ENCODE results near the gene PI4KA. TPM values are rescaled to one million over a fixed set of nuclear protein-coding genes. Genes with fewer than 3 reads are reported as not detected.

PI4KA gene
- total RNA-seq, 1 experiment from 2014 or later = 23.8 TPM

DNA sequence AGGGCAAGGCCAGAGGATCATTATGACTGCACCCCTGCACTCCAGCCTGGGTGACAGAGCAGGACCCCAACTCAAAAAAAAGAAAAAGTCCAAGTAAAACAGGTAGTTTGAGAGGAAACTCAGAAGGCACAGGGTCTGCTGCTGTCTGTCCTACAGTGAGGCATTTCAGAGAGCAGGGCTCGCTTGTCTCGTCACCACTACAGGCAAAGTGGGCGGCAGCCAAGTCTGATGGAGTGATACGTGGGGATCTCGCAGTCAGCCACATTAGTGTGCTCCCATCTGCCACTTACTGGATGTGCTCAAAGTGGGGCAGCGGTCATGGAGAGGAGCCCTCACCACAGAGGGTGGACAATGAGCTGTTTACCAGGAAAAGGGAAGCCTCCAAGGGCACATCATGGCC lies 42.1 kb downstream of the PI4KA start:
- no peak for DNase-seq (ENCODE audit: low read depth)

DNA sequence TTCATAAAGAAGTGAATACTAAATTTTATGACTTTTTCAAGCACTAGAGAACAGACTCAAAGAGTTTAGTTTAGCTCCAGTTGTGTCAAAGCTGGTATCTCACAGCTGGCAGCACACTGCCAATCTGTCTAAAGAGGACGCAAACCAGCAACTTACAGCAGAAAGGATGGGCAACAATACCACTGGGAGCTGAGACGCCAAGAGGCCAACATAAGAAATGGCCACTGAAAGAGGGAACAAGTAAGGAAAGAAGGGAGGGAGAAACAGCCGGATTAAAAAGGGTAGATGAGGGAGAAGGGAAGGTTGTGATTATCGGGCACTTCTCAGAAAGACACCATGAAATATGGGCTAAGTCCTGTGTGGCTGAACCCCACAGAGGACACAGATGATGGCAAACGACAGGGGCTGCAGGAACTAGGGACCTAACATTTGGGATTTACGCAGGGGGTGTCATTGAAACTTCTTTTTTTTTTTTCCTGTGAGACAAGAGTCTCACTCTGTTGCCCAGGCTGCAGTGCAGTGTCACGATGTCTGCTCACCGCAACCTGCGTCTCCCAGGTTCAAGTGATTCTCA lies 43.0 kb downstream of the PI4KA start:
- no peak for DNase-seq (ENCODE audit: low read depth)

DNA sequence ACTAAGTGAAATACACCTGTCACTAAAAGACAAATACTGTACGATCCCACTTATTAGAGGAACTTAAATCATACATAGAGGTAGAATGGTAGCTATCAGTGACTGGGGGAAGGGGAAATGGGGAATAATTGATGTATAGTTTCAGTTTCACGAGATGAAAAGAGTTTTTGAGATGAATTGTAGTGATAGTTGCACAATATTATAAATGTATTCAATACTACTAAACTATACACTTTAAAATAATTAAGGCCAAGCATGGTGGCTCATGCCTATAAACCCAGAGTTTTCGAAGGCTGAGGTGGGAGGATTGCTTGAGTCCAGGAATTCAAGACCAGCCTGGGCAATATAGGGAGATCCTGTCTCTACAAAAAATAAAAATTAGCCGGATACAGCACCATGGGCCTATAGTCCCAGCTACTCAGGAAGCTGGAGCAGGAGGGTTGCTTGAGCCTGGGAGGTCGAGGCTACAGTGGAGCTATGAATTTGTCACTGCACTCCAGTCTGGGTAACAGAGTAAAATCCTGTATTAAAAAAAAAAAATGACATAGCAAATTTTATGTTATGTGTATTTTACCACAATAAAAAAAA lies 44.3 kb downstream of the PI4KA start:
- no peak for DNase-seq (ENCODE audit: low read depth)

DNA sequence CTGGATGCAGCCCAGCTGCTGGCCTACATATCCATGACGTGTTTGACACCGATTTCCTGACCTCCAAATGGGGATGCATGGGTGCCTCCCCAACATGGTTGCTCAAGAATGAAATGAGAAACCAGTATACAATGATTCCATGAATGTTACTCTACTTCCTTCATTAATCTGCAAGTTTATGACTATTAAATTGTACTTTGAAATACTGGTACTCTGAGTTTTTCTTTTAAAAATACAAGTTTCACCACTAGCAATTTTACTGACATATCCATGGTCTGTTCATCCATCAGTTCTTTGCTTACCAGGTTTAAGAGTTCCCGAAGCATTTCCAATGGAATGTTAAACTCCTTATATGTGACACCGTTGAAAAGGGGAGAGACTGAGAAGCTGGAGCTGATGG lies 45.6 kb downstream of the PI4KA start:
- DNase-seq (ENCODE audit: low read depth) = no peak

DNA sequence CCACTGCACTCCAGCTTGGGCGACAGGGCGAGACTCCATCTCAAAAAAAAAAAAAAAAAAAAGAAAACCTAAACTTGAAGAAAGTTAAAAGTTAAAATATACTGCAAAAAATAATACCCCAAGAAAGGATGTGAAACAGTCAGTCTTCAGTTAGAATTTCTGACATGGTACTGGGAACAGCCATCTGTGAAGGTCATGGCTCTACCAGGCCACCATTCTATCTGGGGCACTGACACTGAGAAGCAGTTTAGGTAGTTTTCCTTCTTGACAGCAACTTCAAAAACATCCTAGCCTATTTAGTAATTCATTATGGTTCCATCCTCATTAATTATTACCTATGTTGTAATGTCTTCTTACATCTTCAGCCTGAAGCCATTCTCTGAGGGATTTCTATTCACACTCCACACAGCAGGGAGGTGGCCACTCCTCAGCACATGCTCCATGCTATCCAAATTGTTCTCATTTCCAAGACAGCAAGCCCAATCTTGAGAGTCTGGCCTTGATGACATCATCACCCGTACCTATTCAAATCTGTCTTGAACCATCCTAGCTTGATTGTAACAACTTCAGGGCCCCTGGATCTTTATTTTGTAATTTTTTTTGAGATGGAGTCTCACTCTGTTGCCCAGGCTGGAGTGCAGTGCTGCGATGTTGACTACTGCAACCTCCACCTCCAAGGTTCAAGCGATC lies 46.5 kb downstream of the PI4KA start:
- no peak for DNase-seq (ENCODE audit: low read depth)

DNA sequence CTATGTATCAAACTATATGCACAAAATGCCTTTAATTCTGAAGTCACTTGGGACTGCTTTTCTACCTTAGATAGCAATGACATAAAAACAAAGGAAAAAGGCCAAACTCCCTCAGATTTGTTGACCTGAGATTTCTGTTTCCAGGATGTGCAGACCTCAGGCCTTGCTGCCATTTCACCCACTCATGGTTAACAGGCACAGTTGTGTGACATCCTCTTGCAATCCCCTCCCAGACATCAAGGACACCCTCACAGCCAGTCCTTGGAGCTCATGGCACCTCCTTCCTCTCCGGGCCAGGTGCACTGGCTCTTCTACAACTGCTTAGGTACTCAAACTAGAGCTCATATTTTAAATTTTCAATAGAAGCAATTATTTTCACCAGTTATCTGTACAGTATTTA lies 47.4 kb downstream of the PI4KA start:
- DNase-seq (ENCODE audit: low read depth) = no peak

DNA sequence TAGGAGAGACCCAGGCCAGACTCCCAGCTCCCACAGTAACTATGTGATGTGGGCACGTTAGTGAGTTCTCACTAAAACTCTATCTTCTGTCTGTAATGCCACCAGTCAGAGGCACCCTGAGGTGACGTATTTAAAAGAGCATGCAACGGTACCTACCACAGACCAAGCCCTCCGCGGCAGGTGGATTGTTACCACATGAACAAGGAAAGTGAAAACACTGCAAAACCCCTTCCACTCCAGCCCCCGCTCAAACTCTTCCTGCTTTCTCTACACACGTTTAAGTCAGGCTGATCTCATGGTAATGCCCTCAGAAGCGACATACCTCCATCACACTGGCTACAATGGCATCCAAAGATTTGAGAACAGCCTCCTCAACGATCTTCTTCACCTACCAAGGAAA lies 48.0 kb downstream of the PI4KA start:
- no peak for DNase-seq (ENCODE audit: low read depth)

DNA sequence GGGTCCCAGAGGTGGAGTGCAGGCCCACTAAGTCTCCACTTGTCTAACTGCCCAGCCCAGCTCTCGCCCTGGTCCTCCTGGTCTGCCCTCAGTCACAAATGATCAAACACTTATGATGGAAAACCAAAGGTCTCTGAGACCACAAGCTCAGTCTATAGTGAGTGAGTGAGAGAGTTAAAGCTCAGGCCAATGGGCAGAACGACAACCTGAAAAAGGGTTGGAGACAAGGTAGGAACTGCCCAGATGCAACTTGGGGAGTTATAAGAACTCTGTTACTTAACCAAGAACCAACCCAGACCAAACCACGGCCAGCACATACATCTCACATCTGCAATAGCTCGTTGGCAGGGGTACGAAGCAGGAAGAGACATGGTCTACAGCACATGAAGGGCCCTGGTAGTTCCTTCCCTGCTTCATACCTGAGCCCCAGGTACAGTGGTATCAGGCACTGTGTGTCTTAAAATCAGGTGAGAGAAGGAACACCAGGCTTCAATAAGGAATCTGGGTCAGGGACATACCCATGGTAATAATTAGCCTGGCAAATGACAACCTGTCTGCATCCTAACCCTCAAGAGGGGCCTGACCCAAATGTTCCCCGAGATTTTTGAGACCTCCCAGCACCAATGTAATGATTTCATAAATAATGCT lies 48.9 kb downstream of the PI4KA start:
- no peak for DNase-seq (ENCODE audit: low read depth)

DNA sequence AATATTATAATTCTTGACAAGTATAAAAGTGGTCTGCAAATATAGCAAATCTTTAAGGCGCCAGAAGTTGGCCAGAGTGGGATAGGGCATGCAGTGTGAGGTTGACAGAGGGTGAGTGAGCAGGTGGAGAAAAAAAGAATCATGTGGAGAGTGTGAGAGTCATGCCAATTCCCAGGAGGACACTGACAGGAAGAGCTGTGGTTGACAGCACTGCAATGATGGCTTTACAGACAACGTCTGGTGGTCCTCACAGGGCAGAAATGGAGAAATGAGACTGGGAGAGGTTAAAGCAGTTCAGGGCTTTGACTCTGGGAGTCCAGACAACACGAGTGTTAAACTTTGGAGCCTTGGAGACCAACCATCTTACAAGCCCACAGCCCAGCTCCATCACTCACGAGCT lies 49.8 kb downstream of the PI4KA start:
- no peak for DNase-seq (ENCODE audit: low read depth)

DNA sequence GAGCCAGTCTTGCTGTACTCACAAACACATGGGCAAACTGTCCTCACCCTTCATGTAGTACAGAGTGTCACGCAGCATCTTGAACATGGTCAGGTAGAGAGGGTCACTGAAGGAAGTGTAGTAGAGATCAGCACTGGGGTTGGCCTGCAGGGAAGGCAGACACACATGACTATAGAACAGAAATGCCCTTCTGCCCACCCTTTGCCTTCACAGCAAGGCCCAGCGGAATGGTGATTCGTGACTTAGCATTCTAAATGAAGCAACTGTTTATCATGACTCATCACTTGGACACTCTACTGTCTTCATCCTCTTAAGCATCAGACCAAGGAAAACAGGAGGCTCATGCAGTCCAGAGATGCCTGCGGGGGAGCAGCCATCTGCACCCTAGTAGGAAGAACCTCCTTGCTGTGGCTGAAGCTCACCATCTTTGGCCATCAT lies 51.3 kb downstream of the PI4KA start:
- peak; percentile 86 for DNase-seq (ENCODE audit: low read depth)

DNA sequence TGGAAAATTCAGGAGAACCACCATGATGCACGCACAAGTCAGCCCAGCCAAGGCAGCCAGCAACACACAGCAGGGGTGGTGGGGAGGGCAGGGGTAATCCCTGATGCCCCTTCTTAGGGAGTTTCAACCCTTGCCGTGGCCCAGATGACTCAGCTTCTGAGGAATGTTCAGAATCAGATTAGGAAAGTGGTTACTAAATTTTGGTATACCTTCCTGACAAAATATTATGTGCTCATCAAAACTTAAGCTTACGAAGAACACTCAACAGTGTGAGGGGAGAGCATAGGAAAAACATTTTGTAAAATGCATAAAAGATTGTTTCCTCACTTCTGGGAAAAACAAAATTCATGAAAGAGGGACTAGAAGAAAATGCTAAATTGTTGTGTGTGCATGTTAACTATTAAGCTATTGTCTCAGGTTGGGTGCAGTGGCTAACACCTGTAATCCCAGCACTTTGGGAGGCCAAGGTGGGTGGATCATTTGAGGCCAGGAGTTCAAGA lies 52.6 kb downstream of the PI4KA start:
- DNase-seq (ENCODE audit: low read depth) = peak; percentile 38

DNA sequence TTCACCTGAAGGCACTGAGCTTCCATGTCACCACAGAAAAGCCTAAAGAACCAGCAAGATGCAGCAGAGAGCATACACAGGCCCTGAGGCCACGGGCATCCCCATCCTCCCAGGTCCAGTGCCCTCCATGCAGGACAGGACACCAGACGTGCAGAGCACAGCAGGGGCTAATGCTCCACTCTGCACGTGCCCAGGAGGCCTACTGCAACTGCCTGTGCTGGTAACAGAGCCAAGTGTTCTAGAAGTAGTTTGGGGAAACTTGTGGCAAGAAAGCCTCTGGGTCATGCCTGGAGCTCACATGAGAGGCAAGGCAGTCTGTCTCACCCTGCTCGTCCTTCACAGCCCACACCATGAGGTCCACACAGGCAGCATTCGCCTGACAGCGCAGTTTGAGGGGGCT lies 54.0 kb downstream of the PI4KA start:
- DNase-seq (ENCODE audit: low read depth) = no peak

DNA sequence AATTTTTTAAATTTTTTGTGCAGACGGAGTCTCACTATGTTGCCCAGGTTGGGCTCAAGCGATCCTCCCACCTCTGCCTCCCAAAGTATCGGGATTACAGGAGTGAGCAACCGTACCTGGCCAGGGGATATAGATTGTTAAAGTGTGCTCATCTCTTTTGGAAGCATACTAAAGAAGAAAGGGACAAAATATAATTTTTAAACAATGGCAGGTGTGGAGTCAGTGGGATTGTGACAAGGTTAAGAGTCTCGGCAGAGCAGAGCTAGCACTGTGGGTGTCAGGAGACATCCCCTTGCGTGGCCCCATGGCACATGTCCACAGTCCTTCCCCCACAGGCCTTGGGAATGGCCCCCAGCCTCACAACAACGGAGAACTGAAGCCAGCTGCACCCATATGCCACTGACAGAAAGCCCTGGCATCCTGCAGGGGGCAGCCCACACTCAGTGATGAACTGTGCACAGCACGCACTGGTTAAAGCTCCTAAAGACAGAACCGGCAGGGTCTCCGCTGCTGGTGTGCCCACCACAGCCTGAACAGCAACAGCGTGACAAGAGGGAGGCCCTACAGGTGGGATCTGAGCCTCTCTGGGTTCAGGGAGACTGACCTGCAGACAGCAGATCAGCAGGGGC lies 54.8 kb downstream of the PI4KA start:
- peak; percentile 5 for DNase-seq (ENCODE audit: low read depth)

DNA sequence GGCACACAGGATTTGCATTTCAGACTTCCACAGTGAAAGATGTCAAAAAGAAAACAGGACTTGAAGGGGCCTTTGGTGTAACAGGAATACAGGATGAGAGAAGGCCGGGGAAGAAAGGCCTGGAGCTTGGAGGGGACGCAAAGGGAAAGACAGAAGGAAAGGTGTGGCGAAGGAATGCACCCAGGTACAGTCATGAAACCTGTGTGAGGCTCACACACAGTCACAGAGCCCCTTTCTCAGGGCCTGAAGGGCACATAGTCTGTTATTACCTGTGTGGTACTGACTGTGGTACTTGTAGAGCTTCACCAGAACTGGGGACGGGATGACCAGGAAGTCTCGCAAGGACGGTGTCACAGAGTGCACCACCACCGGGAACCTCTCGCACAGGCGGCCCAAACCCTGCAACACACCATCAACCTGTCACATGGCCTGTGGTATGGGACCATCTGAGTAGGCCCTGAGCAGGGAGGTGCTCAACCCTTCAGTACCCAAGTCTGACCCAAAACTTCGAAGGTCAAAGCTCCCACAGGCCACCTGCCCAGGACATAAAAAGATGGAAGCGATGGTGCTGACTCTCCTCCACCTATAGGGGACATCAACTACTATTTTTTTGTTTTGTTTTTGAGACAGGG lies 55.6 kb downstream of the PI4KA start:
- no peak for DNase-seq (ENCODE audit: low read depth)

DNA sequence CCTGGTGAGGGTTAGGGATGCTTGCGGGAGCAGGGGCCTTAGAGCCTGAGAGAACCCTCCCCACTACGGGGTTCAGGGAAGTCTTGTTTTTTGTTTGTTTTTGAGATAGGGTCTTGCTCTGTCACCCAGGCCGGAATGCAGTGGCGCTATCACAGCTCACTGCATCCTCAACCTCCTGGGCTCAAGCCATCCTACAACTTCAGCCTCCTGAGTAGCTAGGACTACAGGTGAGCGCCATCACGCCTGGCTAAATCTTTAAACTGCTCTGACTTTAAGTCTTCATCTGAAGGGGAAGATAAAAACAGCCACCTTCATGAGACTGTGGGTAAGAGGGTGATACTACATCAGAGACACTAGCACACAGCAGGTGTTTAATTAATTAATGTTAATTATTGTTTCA lies 56.2 kb downstream of the PI4KA start:
- no peak for DNase-seq (ENCODE audit: low read depth)

DNA sequence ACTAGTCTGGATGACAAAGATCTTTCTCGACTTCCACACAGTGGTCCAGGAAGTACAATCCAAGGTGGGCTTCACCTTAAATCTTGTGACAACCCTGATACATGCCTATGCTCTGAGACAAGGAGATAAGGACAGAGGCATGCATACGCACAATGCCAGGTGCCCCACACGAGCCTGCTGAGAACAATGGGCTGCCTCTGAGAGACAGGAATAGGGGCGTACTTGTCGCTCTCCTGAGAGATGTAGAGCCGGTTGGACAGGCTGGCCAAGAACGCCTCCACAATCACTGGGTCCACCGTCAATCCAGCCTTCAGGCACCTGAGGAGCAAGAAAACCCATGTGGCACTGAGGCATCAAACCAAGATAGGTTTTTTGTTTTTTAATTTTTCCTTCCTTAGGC lies 59.2 kb downstream of the PI4KA start:
- no peak for DNase-seq (ENCODE audit: low read depth)

DNA sequence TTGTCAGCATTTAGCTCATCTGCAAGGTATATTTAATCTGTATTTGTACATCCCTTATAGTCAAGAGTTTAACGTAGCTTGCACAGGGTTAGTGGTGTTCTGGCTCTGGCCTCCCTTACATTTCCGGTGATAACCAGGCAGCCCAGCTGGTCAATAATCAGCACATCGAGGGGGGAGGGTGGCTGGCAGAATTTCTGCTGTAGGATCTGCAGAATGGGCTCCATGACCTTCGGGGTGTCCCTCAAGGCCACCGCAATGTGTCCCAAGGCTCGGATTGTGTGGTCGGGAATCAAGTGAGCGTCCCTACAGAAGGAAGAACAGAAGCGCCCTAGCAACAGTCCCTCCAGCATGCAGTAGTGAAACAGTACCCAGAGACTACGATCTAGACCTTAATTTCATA lies 59.6 kb downstream of the PI4KA start:
- DNase-seq (ENCODE audit: low read depth) = no peak

DNA sequence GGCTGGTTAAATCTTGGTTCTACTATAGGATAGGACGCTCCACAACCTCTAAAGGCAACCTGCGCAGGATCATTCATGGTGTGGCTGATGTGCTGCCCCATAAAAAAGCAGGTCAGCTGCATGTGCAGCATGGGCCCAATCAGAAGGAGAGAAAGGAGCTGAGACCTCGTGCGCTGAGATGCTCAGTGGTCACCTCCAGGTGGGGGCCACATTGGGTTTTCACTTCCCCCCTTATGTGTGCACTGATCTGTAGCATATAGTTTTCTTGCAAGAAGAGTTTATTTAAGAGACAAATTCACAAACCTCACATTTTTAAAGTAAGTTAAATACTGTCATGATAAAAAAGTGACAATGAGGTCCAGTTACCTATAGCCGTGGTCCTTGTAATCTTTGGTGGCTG lies 60.4 kb downstream of the PI4KA start:
- no peak for DNase-seq (ENCODE audit: low read depth)

DNA sequence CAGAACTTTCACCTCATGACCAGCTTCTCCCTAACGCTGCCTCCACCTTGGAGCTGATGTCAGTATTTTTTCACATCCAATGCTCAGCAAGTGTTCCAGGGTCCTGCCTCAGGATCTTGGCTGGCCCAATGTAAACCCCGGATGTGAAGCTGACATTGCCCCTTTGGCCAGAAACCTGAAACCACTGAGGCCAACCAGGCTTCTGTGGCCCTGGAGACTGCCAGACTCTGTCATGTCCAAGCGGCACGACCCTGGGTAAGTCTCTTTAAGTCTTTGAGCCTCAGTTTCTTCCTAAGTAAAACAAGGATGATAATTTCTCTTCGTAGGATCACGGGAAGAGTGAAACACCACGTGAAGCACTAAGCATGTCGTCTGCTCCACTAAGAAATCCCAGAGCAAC lies 61.9 kb downstream of the PI4KA start:
- no peak for DNase-seq (ENCODE audit: low read depth)

DNA sequence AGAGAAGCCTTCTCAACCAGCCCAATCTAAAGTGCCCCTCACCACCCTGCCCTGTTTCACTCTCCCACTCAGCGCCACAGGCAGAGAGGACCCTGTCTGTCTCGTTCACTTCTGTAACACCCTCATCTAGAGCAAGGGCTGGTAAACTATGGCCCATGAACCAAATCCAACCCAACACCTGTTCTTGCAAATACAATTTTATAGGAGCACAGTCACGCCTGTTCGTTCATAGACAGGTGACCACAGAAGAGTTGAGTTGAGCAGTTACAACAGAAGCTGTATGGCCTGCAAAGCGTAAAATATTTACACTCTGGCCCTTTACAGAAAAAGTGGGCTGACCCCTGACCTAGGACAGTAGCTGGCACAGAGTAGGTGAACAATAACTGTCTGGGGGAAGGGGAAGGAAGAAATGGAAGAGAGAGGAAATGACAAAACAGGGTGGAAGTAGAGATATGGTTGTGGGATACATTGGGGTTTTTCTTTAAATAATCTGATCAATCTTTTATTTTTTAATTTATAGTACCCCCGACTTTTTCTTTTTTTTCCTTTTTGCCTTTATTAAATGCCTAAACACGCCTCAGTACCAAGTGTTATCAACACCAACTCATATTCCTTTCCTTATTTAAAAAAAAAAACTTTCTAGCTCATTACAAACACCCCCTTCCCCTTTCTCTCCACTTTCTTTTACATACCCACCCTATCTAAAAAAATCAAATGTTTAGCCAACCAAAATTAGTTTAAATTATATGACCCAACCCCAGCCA lies 63.8 kb downstream of the PI4KA start:
- no peak for DNase-seq (ENCODE audit: low read depth)
